Endothelial cell of umbilical vein (primary cell): ENCODE data around the gene DNAH6. TPM values are rescaled to one million over a fixed set of nuclear protein-coding genes. Genes with fewer than 3 reads are reported as not detected.

Source experiments
- BruUV-seq: library from RNA; stranded (reverse); fragments of 400-500 nt; replicated peaks from 2 replicates; lab custom pipeline; 2021; lab: Mats Ljungman, UMichigan
- CTCF ChIA-PET: fragments of 300-600, 350-600 bp; sonication (Branson Sonifier 250); formaldehyde crosslinking; loops from one replicate; lab custom pipeline; 2021; ENCODE audit warnings: antibody characterized with exemption, inconsistent platforms; lab: Charles Lee
- POLR2A ChIA-PET: fragments of 300-600, 350-600 bp; sonication (Branson Sonifier 250); formaldehyde crosslinking; loops from one replicate; lab custom pipeline; 2021; ENCODE audit warnings: antibody characterized with exemption, inconsistent platforms; lab: Charles Lee
- DNase-seq: peaks from one replicate; pipeline ENCODE4 v3.0.0-alpha.2; 2011; ENCODE audit warnings: low read depth, low spot score
- FAIRE-seq: peaks from 2 replicates; lab custom pipeline; 2011; peaks lifted over from hg19 to GRCh38; lab: Jason Lieb, UNC
- H2AFZ ChIP-seq: 2 replicates; pipeline ENCODE4 v1.6.0; 2012; ENCODE audit warnings: low read depth, low read length, control low read depth, inconsistent platforms
- H3K27ac ChIP-seq: 2 replicates; pipeline ENCODE4 v1.5.1; 2011; ENCODE audit warnings: low read depth, mild to moderate bottlenecking, control low read depth, low read length, moderate library complexity; ENCODE audit not compliant: insufficient read depth
- H3K27me3 ChIP-seq, 2 experiments: 2 replicates each; pipeline versions ENCODE4 v1.6.0 to v1.6.1; 2011; ENCODE audit warnings: low read length in 2 of 2, mixed read lengths in 1 of 2; ENCODE audit not compliant: control insufficient read depth in 2 of 2, insufficient read depth in 2 of 2
- H3K36me3 ChIP-seq, 2 experiments: 2 replicates in 1 of 2; 3 replicates in 1 of 2; pipeline ENCODE4 v1.5.1; 2011; ENCODE audit warnings: low read length in 2 of 2, mild to moderate bottlenecking in 1 of 2, moderate library complexity in 1 of 2; ENCODE audit not compliant: control insufficient read depth in 2 of 2, insufficient read depth in 2 of 2; ENCODE audit errors: extremely low read depth in 1 of 2
- H3K4me1 ChIP-seq: 3 replicates; pipeline ENCODE4 v1.5.1; 2011; ENCODE audit warnings: mild to moderate bottlenecking, low read length; ENCODE audit not compliant: control insufficient read depth, insufficient read depth; ENCODE audit errors: extremely low read depth
- H3K4me2 ChIP-seq: 2 replicates; pipeline ENCODE4 v1.6.1; 2011; ENCODE audit warnings: low read length, control low read depth, mixed read lengths; ENCODE audit not compliant: insufficient read depth
- H3K4me3 ChIP-seq, 3 experiments: fragments of 200-600 bp in 1 of 3; sonication (generic), shearing (Covaris generic) in 1 of 3; replicated peaks in 1 of 3; 2 replicates each; pipeline ENCODE4 v1.5.1; 2011 to 2016; ENCODE audit warnings: control low read depth in 3 of 3, low read length in 3 of 3, mild to moderate bottlenecking in 2 of 3, inconsistent platforms in 1 of 3, low read depth in 1 of 3, moderate library complexity in 1 of 3; ENCODE audit not compliant: insufficient read depth in 1 of 3
- H3K79me2 ChIP-seq: 2 replicates; pipeline ENCODE4 v1.6.0; 2012; ENCODE audit warnings: low read length, inconsistent platforms; ENCODE audit not compliant: control insufficient read depth, insufficient read depth
- H3K9ac ChIP-seq: replicated peaks from 2 replicates; pipeline ENCODE3; 2011; ENCODE audit warnings: low read length, control low read depth; ENCODE audit not compliant: insufficient read depth; ENCODE audit errors: extremely low read depth
- H3K9me1 ChIP-seq: replicated peaks from 3 replicates; pipeline ENCODE4 v1.6.0; 2011; ENCODE audit warnings: mild to moderate bottlenecking, low read length; ENCODE audit not compliant: control insufficient read depth, insufficient read depth; ENCODE audit errors: extremely low read depth
- H3K9me3 ChIP-seq: replicated peaks from 2 replicates; pipeline ENCODE4 v1.5.1; 2012; ENCODE audit warnings: low read length, inconsistent platforms; ENCODE audit not compliant: control insufficient read depth, insufficient read depth
- H4K20me1 ChIP-seq: replicated peaks from 2 replicates; pipeline ENCODE3; 2011; ENCODE audit warnings: mild to moderate bottlenecking, low read length; ENCODE audit not compliant: control insufficient read depth, insufficient read depth; ENCODE audit errors: extremely low read depth
- CTCF ChIP-seq, 2 donors: IDR thresholded peaks; 1 replicate in 1 of 2; 2 replicates in 1 of 2; pipeline ENCODE4 v1.5.1; 2011; ENCODE audit warnings: low read length in 2 of 2, mild to moderate bottlenecking in 2 of 2, moderate library complexity in 2 of 2, control low read depth in 1 of 2, inconsistent platforms in 1 of 2, low read depth in 1 of 2; ENCODE audit not compliant: insufficient read depth in 1 of 2; ENCODE audit errors: extremely low read depth in 1 of 2
- EZH2 ChIP-seq: IDR thresholded peaks from 2 replicates; pipeline ENCODE4 v1.6.1; 2012; ENCODE audit warnings: borderline replicate concordance, low read depth, mild to moderate bottlenecking, moderate library complexity, low read length, inconsistent platforms; ENCODE audit not compliant: severe bottlenecking
- GATA2 ChIP-seq: IDR thresholded peaks from 2 replicates; pipeline ENCODE4 v1.7.0; 2011; ENCODE audit warnings: low read depth, mild to moderate bottlenecking, moderate library complexity, mixed read lengths, low read length; ENCODE audit not compliant: insufficient read length, insufficient read depth
- JUN ChIP-seq: IDR thresholded peaks from 2 replicates; pipeline ENCODE4 v1.6.1; 2011; ENCODE audit warnings: borderline replicate concordance, low read depth; ENCODE audit not compliant: insufficient read length, insufficient read depth
- MAX ChIP-seq: IDR thresholded peaks from 2 replicates; pipeline ENCODE4 v1.6.1; 2011; ENCODE audit not compliant: insufficient read depth, insufficient read length
- MYC ChIP-seq: IDR thresholded peaks from one replicate; pipeline ENCODE4 v1.6.1; 2011; ENCODE audit warnings: mild to moderate bottlenecking, low read depth, low read length
- POLR2A ChIP-seq: IDR thresholded peaks from 2 replicates; pipeline ENCODE4 v1.6.1; 2012; ENCODE audit warnings: low read depth, mild to moderate bottlenecking, control low read depth, low read length
- POLR2AphosphoS5 ChIP-seq: IDR thresholded peaks from 2 replicates; pipeline ENCODE4 v1.6.1; 2012; ENCODE audit warnings: low read depth, mild to moderate bottlenecking, control low read depth, low read length, moderate library complexity; ENCODE audit not compliant: insufficient read depth
- dilution Hi-C: fragments of 300-500 bp; cut with MboI; formaldehyde crosslinking; loops from one replicate; pipeline ENCODE4 v1.15.0; 2019; ENCODE audit warnings: low sequenced_read_pairs; ENCODE audit not compliant: extremely low pct_ligation_motif_present
- intact Hi-C: fragments of 100-400 bp; cut with micrococcal nuclease; formaldehyde crosslinking; loops from one replicate; pipeline ENCODE4 v1.10.0; 2022
- polyA plus RNA-seq, 4 experiments: library from polyadenylated mRNA; depleted of rRNA in 3 of 4; stranded (reverse) in 3 of 4; unstranded in 1 of 4; fragments of >200 nt; gene quantifications; 2 replicates each; pipeline versions ENCODE4 v1.2.1 to v1.2.3, GENCODE V29; 2011 to 2012; ENCODE audit warnings: missing spikeins in 1 of 4
- total RNA-seq: library from RNA; stranded (reverse); gene quantifications from 2 replicates; pipeline ENCODE4 v1.2.3, GENCODE V29; 2021

DNAH6 gene
- total and polyA plus RNA-seq, 2 donors (not counting 3 experiments of a cell fraction or from before 2014, with no cell fraction given) = 0.24 TPM; not detected in 1

GRCh38 chr2:84653302-84653701 lies 137.0 kb downstream of the DNAH6 start:
- Histone ChIP-seq H4K20me1 (no peaks in the 10 kb centered on the region), H3K9me1 (no peaks in the 10 kb centered on the region), H3K4me1 (no peaks in the 10 kb centered on the region), H3K9me3 (no peaks in the 10 kb centered on the region), H3K4me2 (no peak overlapping the region), H3K9ac (no peak overlapping the region), H3K36me3 (no peaks in the 10 kb centered on the region), H2AFZ (no peak overlapping the region), H3K27me3 (peaks cover 4 to 13% of the 10 kb centered on the region in 2 experiments), H3K79me2 (no peaks in the 10 kb centered on the region), H3K27ac (no peak overlapping the region), H3K4me3 (no peak overlapping the region)
- CTCF ChIA-PET = no interaction called here
- DNase-seq (no peak), FAIRE-seq (no peak)
- dilution Hi-C loops (no loop called here), intact Hi-C loops (no loop called here)
- BruUV-seq = no TSS peak
- no peak for TF ChIP-seq POLR2A
- TF ChIP-seq GATA2 = no peak
- TF ChIP-seq JUN = no peak
- no peak for TF ChIP-seq MYC
- TF ChIP-seq POLR2AphosphoS5 = no peak
- TF ChIP-seq MAX = no peak
- no peak for TF ChIP-seq EZH2
- TF ChIP-seq CTCF (IDR thresholded peaks at IDR 0.05; ENCODE audit: extremely low read depth in 1 of 2, insufficient read depth in 1 of 2, low read depth in 1 of 2, low read length in 2 of 2) = no peak
- POLR2A ChIA-PET = no interaction called here
